Activated T-cell treated with anti-CD3 and anti-CD28 coated beads for 1 hour (primary cell): ENCODE measurements around the gene HECW1.
"Not testable (repeated sequence)": the region's sequence is repeated elsewhere in the genome, so short reads cannot be mapped to it uniquely, and the experiment has no call there.

Source experiments
- DNase-seq: peaks from one replicate; pipeline ENCODE4 v3.0.0-alpha.2; 2020; ENCODE audit warnings: low read depth

The HECW1 gene

GRCh38 chr7:43112941-43113621 is 634 bp downstream of the HECW1 start:
- DNase-seq = no peak

GRCh38 chr7:43113622-43114457 is 1.4 kb downstream of the HECW1 start:
- DNase-seq = no peak

GRCh38 chr7:43114458-43114780 is 2.0 kb downstream of the HECW1 start:
- no peak for DNase-seq

- no peak for DNase-seq
These were observed 4.0 kb downstream of the HECW1 start for GRCh38 chr7:43116451-43116850.

GRCh38 chr7:43117095-43117494 is 4.6 kb downstream of the HECW1 start:
- no peak for DNase-seq

- no peak for DNase-seq
These were observed 5.4 kb downstream of the HECW1 start for GRCh38 chr7:43117861-43118260.

GRCh38 chr7:43118313-43118712 is 5.9 kb downstream of the HECW1 start:
- DNase-seq = no peak

GRCh38 chr7:43119371-43120075 is 7.1 kb downstream of the HECW1 start:
- DNase-seq = no peak

GRCh38 chr7:43121973-43122372 is 9.5 kb downstream of the HECW1 start:
- no peak for DNase-seq

- DNase-seq = no peak
These were observed 11.0 kb downstream of the HECW1 start for GRCh38 chr7:43123457-43123856.

- no peak for DNase-seq
These were observed 11.9 kb downstream of the HECW1 start for GRCh38 chr7:43124388-43124787.

- DNase-seq = no peak
These were observed 17.9 kb downstream of the HECW1 start for GRCh38 chr7:43130347-43130746.

- no peak for DNase-seq
These were observed 22.7 kb downstream of the HECW1 start for GRCh38 chr7:43135129-43135528.

- DNase-seq = no peak
These were observed 23.6 kb downstream of the HECW1 start for GRCh38 chr7:43136064-43136463.

GRCh38 chr7:43137121-43137744 is 24.8 kb downstream of the HECW1 start:
- not testable (repeated sequence) for DNase-seq

- DNase-seq = no peak
These were observed 25.4 kb downstream of the HECW1 start for GRCh38 chr7:43137811-43138210.

GRCh38 chr7:43138710-43139109 is 26.3 kb downstream of the HECW1 start:
- no peak for DNase-seq

- no peak for DNase-seq
These were observed 26.7 kb downstream of the HECW1 start for GRCh38 chr7:43139137-43139536.

- DNase-seq = no peak
These were observed 27.7 kb downstream of the HECW1 start for GRCh38 chr7:43140186-43140585.

GRCh38 chr7:43141091-43141490 is 28.6 kb downstream of the HECW1 start:
- no peak for DNase-seq

- no peak for DNase-seq
These were observed 30.3 kb downstream of the HECW1 start for GRCh38 chr7:43142703-43143102.

GRCh38 chr7:43143918-43144589 is 31.6 kb downstream of the HECW1 start:
- DNase-seq = no peak
